ENCODE results near the gene DUSP10. TPM values are rescaled to one million over a fixed set of nuclear protein-coding genes. Genes with fewer than 3 reads are reported as not detected.

DUSP10 gene
- total RNA-seq, 1 experiment from 2014 or later: 4.2 TPM

DNA sequence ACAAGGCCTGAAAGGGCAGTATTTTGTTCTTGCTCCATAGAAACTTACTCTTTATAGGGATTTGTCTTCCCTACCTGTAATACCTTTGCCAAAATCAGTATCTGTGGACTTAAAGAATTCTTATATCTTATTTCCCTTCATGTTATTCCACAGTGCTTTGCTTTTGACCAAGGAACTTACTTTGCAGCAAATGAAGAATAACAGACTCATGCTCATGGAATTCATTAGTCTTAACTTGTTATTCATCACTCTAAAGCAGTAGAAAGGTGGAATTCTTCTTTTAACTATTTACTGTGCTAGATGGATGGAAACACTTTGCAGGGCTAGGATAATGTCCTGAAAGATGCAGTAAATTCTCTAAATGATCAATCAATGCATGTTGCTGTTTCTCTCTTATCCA, 45.9 kb downstream of the DUSP10 start:
- DNase-seq (ENCODE audit: low spot score): no peak

DNA sequence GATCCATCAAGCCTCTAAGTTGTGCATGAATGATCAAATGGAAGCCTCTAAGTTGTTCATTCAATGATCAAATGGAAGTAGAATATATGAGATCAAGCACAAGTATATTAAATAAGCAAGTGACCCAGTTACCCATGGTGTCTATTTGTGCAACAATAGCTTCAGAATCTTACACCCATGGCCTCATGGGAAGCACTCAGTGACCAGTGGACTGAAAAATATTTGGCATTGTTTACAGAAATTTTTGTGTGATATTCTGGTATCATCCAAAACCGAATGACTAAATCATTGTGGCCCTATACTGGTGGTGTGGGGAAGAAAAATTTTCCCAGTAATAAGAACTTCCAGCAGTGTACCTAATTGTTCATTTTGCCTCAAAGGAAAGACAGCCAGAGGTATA, 46.6 kb downstream of the DUSP10 start:
- DNase-seq (ENCODE audit: low spot score): no peak

DNA sequence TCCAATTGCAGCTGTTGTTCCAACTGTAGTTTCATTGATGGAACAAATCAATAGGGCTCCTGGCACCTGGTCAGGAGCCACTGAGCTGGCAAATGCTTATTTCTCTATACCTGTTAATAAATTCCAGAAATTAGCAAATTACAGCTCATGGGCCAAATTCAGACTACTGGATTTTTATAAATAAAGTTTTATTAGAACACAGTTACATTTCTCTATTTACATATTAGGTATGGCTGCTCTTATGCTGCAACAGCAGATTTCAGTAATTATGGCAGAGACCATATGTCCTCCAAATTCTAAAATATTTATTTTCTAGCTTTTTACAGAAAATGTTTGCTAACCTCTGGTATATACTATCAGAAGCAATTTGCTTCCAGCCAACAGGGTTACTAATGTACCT, 47.8 kb downstream of the DUSP10 start:
- DNase-seq (ENCODE audit: low spot score): no peak

DNA sequence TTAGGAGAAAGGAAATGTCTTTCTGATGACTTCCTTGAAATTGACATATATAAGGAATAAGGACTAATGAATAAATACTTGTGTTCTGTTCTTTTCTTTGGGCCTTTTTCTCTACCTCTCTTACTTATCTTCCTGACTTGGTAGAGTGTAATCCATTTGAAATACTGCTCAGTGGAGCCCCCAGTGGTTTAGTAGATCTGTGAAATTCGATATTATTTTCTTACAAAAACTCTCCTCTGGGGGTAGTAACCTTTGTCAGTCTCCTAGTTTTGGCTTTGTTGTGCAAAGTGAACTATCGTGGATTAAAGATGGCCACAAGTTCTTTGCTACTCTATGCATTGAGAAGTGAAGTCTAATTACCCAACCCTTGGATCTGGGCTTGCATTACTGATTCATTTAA, 48.8 kb downstream of the DUSP10 start:
- peak; percentile 2 for DNase-seq (ENCODE audit: low spot score)

DNA sequence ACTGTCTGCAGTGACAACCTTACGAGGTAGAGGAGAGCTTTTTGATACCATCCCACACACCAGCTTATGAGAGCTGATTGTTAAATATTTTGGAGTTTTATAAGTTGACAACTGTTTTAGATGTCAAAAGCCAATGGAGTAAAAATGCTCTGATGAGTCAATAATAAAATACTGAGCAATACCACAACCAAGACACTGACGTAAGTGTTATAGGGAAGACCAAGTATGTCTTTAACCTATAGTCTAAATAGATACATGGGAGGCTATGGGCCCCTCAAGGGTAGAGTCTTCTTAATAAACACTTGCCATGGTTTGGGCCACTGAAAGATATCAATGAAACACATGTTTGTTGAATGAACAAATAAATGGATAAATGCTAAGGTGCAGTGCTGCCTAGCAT, 49.2 kb downstream of the DUSP10 start:
- DNase-seq (ENCODE audit: low spot score): no peak

DNA sequence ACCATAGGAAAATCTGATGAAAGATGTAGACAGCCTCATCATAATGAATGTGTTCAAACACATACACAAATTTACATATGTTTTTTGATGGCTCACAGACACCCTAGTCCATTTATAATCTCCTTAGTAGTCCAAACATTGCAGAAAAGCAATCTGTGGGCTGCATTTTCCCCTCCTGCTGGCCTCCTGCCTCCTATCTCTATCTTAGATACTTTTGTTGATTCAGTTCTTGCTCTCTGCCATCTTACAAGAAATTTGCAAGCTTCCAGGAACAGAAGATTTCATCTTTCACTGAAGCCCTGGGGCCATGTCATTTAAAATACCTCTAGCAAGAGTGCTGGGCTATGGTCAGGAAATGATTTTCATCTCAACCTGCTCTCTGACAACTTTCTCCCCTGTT, 50.6 kb downstream of the DUSP10 start:
- DNase-seq (ENCODE audit: low spot score): no peak

DNA sequence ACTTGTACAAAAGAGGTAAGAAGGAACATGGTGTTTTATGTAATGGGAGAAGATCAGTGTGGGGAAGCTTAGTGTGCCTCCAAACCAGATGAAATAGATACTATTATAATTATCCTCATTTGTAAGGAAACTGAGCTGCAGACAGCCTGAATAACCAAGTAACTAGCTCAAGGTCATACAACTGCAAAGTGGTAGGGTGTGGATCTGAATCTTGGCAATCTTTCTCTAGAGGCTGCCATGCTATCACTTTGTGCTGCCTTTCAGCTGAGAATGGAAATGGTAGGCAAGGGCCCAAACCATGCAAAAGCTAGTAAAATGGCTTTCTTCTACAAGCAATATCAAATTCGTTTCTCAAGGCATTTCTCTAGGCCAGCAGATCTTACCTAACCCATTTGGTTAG, 51.0 kb downstream of the DUSP10 start:
- DNase-seq (ENCODE audit: low spot score): no peak

DNA sequence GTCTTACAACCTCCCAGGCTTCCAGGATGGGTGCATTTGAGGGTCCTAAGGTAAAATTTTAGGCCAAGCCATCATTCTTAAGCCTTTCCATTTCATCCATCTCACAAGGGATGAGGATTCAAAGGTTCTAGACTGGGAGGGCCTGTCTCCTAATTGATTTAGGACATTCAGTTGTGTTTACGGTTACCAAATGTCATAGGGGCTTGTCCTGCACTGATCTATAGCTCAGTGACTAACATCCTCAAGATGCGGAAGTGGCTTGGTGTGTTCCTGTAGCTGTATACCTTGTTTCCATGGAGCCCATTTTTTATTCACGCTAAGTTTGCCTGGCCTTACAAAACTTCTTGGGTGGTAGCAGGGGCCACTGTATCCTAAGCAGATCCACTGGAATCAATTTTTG, 52.8 kb downstream of the DUSP10 start:
- DNase-seq (ENCODE audit: low spot score): no peak

DNA sequence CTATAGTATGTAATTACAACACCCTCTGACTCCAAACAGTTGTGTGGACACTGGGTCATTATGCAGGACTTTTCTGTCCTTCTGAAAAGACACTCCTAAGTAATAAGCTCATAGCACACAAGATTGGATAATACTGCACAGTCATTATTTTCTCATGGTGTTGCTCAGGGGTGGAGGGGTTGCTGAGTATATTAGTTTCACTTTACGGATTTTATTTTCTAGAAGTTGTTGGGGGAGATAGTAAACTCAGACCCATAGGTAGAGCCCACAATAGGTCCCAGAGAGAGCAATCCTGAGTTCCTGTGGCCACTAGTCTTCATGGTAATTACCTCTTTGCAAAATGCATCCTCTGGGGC, 53.4 kb downstream of the DUSP10 start:
- DNase-seq (ENCODE audit: low spot score): no peak

DNA sequence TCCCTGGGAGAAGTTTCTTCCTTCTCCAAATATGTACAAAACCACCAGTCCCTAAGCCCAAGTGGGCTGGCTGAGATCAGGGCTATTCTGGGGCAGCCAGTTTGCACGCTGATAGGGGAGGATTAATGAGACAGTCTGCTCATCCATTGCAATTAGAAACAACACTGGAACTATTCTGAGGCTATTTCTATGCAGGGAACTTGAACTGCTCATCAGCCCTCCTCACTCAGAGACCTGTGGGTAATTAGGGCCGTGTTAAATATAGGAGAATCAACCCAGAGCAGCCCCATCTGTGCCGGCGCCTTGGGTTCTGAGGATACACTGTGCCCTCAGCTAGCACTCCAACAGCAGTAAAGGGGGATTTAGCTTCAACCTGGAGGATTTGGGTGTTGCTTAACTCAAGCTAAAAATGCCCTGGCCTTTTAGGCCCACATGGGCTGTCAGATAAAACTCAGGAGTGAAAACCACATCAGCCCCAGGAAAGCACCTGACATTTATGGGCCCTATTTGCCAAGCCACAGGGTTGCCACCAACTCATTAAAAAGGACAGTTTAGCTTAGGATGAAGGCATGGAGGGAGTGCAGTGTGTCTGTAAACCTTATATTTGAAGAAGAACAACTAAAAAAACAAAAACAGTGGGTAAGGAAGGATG, 53.9 kb downstream of the DUSP10 start:
- DNase-seq (ENCODE audit: low spot score): no peak

DNA sequence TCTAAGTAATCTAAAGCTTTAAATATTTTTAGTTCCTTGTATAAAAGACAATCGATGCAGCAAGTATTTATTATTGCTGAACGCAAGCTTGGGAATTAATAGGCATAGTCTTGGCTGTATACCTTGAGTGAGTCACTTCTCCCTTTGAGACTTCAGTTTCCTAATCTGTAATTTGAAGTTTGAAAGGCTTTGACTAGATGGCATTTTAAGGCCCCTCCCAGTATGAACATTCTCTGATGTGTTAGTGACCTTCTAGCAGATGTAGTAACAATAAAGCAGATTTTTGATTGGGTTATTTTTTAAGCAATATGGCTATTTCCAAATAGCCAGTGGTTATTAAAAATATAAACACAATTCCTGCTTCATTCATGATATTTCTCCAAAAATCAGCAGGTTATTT, 58.2 kb downstream of the DUSP10 start:
- no peak for DNase-seq (ENCODE audit: low spot score)

DNA sequence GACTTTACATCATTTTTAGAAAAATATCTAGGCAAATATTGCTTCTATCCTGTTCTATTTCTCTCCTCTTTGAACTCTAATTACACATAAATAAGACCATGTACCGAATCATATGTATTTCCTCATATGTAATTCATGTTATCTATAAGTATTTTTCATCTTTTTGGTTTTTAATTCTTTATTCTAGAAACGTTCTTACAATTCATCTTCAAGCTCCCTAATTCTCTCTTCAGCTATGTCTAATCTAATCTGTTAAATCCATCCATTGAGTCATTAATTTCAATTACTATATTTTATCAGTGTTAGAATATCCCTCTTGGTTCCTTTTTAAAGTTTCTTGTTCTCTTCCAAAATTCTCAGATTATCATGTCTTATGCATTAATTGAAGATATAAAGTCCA, 61.8 kb downstream of the DUSP10 start:
- no peak for DNase-seq (ENCODE audit: low spot score)

DNA sequence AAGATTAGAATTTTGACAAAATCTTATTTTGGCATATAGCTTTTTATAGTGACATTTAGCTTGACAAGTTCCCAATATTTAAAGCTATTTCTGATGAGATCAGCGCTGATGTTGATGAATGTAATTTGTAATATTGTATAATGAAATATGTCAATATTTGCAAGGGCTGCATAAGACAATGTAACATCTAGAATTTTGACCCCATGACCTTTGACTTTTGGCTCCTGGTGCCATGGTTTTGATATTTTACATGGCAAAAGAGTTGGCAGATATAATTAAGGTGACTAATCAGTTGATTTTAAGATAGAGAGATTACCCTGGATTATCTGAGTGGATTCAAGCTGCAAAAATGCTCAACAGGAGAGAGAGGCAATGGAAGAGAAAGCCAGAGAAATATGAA, 63.9 kb downstream of the DUSP10 start:
- no peak for DNase-seq (ENCODE audit: low spot score)

DNA sequence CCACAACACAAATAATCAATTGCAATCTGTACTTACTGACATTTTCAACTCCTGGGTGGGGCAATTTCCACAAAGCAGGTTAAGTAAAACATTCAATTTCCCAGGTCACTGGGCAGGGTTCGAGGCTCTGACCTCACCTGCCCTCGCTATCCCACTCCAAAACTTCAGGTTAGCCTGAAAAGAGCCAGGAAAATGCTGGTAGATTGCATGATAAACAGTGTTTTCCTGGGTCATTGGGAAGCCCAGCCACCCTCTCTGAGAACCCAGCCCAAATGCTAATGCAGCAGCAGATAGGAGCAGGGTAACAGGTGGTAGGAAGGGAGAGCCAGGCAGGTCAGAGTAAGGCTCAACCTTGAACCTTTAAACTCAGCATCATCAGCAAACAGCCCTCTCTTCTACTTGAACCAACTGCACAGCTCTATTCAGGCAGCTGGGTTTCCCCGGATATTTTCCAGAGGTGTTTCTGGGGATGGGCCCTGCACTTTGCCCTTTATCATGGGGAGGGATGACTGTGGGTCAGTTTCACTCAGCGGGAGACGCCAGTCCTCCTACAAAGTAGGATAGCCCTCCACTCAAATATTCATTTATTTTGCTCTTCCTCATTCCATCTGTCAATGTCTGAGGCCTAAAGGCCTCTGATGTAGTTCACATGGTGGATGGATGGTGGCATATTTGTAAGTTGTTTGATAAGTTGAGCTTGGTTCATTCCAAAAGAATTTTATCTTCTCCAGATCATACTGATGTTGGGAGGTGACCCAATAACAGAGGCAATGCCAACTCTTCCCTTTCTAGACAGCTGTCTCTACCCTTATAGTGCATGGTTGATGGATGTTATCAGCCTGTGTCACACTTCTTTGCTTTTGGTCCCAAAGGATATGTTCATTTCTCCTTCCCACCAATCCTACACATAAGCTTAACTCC, 65.7 kb downstream of the DUSP10 start:
- DNase-seq (ENCODE audit: low spot score): no peak

DNA sequence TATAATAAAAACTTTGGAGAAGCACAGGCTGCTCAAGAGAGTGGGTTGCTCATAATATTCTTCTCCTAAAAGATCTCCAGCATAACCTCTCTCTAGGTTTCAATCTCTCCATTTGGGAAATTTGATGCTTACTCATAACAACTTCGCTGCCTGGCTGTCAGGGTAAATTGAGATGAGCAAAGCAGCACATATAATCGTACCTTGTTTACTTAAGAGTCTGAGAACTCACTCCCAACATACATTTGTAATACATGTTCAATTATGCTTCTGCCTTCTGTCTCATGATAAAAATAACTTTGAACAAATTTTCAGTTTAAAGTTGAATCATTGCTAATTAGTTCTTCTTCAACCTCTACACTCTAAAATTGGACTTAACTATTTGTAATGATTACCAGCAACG, 68.9 kb downstream of the DUSP10 start:
- no peak for DNase-seq (ENCODE audit: low spot score)

DNA sequence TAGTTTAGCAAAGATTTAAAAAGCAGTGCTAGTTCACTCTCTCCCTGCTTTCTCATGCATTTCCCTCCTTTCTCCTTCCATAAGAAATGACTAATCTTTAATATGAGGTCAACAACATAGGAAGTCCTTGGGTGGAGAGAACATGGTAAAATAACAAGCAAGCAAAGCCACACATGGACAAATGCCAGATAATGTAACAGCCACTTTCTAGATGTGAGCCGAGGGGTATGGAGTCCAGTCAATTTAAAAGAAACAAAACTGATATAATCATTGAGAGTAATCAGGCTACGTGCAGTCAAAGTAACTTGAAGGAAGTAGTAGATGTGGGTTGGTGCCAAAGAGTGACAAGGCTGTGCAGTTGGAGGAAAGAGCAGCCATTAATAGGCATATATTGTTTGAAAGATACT, 69.6 kb downstream of the DUSP10 start:
- no peak for DNase-seq (ENCODE audit: low spot score)

DNA sequence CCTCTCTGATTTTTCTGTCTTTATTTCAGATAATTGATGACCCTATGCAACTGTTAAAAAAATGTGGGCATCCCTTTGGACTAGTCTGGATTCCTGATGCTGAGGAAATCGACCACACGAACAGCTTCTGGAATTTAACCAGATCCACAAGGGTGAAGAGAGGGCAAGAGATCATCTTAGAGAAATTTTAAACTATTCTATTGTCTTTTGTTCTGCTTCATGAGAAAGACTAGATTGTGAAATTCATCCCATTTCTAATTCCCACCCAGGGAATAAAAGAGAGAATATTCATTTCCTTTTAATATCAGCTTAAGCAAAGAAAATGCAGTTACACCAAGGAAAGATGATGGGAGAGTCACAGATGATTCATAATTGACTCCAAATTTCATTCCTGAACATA, 71.8 kb downstream of the DUSP10 start:
- no peak for DNase-seq (ENCODE audit: low spot score)

DNA sequence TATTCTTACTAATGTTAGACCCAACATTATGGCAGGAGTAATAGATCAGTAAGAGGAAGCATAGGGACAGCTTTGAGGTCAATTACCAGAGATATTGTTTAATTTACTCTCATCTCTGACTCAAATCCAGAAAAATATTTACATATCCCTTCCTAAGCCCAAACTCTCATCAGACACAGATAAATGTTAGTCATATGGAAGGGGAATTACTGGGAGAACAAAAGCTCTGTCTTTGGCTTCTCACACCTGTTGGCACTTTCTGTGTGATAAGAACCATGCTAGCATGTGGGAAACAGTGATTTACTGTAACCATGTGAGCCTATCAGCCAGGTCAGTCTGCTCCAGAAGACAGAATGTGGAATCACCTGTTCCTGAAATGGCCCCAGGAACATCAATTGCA, 72.4 kb downstream of the DUSP10 start:
- DNase-seq (ENCODE audit: low spot score): no peak

DNA sequence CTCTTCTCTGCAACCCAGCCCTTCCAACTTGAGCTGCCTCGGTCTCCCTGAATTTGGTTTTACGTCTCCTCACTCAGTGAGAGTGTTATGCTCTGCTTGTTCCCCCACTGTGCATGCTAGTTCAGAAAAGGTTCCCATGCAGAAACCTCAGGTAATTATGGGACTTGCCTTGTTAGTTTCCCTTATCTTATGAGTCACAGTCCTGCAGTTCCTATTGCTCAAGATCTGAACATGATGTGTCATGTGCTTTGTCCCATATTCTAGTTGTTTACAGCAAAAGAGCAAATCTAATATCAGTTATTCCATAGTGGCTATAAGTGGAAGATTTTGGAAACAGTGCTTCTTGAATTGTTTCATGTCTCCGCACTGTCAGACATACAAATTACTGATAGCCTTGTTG, 74.4 kb downstream of the DUSP10 start:
- DNase-seq (ENCODE audit: low spot score): no peak

DNA sequence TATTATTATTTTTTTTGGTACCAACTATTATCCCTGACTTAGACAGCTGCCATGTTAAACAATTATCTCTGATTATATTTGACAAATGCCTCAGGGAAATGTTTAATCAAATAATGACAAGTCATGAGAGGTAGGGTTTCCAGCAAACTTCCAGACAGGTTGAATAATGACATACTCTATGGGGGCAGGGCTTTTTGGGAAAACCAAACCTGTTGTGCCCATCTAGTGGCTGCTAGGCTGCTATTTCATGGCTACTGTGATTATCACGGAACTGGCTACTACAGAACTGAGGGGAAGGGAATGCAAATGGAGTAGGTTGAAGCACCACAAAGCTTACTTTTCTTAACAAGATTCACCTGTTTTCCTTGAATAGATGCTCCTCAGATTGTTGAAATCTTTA, 77.6 kb downstream of the DUSP10 start:
- DNase-seq (ENCODE audit: low spot score): no peak

DNA sequence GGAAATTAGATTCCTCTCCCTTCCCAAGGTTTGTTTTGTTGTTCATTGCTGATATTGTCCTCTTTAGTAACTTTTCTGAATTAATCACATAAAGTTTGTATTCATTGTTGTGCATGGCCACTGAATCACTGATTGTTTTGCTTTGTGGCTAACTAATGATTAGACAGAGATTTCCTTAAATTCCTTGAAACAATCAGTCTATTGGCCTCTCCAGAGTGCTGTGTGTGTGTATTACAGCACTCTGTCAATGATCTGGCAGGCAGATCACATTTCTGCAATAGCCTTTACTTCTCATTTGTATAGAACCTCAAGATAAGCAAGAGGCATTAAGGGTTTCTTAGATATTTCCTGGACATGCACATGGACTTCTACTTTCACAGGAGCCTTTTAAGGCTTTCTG, 78.6 kb downstream of the DUSP10 start:
- DNase-seq (ENCODE audit: low spot score): no peak

DNA sequence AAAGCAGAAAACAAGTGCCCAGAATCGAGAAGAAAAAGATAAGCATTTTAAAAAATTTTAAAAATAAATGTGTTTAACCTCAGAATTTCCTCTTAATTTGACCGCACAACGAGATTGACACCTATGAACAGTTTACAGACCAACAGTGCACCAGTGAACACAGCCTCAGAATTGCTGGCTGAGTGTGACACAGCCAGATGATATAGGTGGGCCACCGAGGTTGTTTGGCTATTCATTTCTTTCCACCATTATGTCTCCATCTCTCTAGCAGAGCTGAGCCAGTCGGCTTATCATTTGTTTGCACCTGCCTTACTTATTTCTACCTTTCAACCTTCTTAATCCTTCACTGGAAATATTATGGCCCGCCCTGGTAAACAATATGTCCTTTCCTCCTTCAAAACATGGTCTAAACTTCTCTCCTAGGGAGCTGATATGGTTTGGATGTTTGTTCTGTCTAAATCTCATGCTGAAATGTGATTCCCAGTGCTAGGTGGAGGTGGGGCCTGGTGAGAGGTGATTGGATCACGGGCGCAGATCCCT, 86.1 kb downstream of the DUSP10 start:
- no peak for DNase-seq (ENCODE audit: low spot score)
